Measurements from ENCODE around the gene SPATC1L.

SPATC1L gene

DNA sequence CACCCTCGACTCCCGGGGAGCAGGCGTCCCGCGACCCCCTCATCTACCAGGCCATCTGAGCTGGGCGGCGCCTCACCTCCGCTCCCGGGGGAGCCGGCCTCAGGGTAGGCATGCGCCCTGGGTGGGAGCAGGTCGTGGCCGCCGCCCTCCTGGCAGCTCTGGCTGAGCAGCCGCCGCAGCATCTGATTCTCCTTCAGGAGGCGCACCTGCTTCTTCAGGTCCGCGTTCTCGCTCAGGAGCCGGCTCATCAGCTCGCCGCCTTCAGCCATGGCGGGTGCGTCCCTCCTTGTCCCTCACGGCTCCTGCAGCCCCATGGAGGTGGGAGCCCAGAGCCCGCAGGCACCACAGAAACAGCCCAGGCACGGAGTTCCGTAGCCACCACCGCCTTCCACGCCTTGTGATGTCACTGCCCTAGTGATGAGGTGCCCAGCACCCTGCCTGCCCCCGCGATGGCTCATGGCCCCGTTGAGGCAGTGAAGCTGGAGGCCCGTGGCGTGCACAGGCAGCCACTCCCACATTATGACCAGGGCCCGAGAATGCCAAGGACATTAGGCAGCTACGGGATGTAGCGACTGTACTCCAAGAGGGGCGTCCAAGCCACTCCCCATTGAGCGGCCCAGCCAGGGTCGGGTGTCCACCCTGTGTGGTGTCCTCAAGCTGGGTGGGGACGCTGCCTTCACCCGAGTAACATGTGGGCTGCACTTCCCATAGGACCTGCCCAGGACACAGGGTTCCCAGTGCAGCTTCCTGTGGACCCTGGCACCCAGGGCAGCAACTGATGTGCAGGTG lies 1.5 kb downstream of the SPATC1L start:
- no peak for DNase-seq (ENCODE audit: low read depth)
- H3K4me3 ChIP-seq (ENCODE audit: low read length): no peak overlapping the region
- TF ChIP-seq, protein P1, sequence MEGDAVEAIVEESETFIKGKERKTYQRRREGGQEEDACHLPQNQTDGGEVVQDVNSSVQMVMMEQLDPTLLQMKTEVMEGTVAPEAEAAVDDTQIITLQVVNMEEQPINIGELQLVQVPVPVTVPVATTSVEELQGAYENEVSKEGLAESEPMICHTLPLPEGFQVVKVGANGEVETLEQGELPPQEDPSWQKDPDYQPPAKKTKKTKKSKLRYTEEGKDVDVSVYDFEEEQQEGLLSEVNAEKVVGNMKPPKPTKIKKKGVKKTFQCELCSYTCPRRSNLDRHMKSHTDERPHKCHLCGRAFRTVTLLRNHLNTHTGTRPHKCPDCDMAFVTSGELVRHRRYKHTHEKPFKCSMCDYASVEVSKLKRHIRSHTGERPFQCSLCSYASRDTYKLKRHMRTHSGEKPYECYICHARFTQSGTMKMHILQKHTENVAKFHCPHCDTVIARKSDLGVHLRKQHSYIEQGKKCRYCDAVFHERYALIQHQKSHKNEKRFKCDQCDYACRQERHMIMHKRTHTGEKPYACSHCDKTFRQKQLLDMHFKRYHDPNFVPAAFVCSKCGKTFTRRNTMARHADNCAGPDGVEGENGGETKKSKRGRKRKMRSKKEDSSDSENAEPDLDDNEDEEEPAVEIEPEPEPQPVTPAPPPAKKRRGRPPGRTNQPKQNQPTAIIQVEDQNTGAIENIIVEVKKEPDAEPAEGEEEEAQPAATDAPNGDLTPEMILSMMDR (conservative IDR thresholded peaks at IDR 0.05; ENCODE audit: low read depth, low read length): no peak

DNA sequence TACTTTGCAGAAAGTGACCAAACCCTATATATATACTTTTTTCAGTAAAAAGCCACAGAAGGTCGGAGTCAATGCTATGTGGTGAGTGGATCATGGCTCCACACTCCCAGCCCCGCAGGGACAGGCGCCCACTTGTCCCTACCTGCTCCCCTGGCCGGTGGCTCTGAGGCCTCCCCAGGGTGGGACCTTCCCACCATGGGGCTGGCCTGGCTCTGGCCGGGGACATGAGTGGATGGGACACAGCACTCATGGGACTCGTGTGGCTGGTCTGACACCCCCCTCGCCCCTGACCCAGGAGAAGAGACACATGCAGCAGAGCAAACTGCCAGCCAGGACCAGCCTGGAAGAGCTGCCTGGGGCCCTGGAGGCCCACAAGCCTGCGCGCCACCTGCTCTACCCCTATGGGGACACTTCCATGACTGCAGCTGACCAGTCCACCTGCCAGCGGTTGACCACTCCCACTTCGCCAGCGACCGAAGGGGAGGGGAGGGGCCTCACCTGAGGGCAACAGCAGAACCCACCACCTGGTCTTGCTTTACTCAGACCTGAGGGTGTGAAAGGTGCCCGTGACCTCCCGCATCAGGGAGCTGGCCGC lies 2.2 kb downstream of the SPATC1L start:
- no peak for DNase-seq (ENCODE audit: low read depth)
- H3K4me3 ChIP-seq (ENCODE audit: low read length): no peak overlapping the region
- TF ChIP-seq, protein P1 (conservative IDR thresholded peaks at IDR 0.05; ENCODE audit: low read depth, low read length): no peak

DNA sequence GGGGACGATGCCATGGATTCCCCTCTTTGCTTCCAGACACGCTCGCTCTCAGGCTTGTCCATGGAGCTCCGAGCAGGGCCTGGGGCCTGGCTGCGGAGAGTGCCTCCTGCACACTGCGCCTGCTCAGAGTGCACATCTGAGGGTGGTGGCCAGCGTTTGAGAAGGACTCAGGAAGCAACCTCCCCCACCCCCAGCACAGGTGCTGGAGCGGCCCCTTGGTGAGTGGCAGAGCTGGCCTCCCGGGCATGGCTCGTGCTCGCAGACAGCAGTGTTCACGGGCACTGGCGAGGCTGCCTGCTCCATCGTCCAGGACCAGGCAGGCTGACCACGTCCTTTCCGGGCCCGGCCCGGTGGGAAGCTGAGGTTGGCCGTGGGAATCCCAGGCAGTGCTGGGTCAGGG lies 2.8 kb downstream of the SPATC1L start:
- H3K4me3 ChIP-seq (ENCODE audit: low read length): no peak overlapping the region
- no peak for DNase-seq (ENCODE audit: low read depth)
- TF ChIP-seq, protein P1 (conservative IDR thresholded peaks at IDR 0.05; ENCODE audit: low read depth, low read length): no peak

DNA sequence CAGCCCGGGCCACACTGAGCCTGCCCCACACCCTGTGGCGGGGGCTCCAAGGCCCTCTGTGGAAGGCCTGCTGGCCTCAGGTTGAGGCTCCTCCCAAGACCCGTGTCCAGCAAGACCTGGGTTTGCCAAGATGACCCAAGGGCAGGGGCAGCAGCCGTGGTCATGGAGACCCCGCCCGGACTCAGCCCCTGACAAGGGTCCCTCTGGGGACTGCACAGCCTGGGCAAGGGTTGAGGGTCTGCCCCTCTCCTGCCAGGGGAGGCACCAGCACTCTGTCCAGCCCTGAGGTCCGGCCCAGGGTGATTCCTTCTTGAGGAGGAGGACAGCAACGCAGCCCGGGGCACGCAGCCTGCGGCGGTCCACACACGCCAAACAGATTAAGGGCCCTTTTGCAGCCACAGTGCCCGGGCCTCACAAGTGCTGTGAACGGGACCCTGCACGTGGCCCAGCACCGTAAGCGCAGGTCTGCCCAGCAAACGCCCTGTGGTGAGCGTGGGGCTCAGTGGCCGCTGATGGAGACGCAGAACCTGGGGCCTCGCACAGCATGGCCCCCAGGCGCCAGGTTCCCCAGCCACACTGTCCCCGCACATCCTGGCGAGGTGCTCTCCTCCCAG lies 3.4 kb downstream of the SPATC1L start:
- TF ChIP-seq, protein P1 (conservative IDR thresholded peaks at IDR 0.05; ENCODE audit: low read depth, low read length): no peak
- H3K4me3 ChIP-seq (ENCODE audit: low read length): no peak overlapping the region
- DNase-seq (ENCODE audit: low read depth): no peak

GRCh38 chr21:46180079-46180722 lies 4.1 kb downstream of the SPATC1L start:
- TF ChIP-seq, protein P1 (conservative IDR thresholded peaks at IDR 0.05; ENCODE audit: low read depth, low read length): no peak
- DNase-seq (ENCODE audit: low read depth): no peak
- H3K4me3 ChIP-seq (ENCODE audit: low read length): no peak overlapping the region

DNA sequence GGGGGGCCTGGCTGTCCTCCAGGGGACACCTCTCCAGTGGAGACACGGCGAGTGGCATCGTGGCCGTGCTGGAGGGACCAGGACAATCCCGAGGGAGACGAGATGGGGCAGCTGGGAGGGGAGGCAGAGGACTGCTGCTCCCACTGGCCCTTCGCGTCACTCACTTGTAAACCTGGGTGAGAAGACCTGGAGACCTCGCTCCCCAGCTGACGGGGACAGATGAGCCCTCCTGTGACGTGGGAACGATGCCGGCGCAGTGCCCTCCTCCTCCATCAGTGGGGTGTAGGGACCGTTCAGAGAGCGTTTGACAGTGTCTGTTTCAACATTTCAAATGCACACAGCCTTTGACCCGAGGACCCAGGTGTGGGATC lies 4.6 kb downstream of the SPATC1L start:
- H3K4me3 ChIP-seq (ENCODE audit: low read length): no peak overlapping the region
- TF ChIP-seq, protein P1 (conservative IDR thresholded peaks at IDR 0.05; ENCODE audit: low read depth, low read length): no peak
- no peak for DNase-seq (ENCODE audit: low read depth)

Data from retinal pigment epithelial cell (primary cell).